ENCODE data around the gene LRRD1. TPM values are rescaled to one million over a fixed set of nuclear protein-coding genes. Genes with fewer than 3 reads are reported as not detected.

LRRD1 gene
- total and polyA plus RNA-seq, 2 of the 4 experiments (the other 2 are of a cell fraction): under 0.01 to 0.02 TPM

DNA sequence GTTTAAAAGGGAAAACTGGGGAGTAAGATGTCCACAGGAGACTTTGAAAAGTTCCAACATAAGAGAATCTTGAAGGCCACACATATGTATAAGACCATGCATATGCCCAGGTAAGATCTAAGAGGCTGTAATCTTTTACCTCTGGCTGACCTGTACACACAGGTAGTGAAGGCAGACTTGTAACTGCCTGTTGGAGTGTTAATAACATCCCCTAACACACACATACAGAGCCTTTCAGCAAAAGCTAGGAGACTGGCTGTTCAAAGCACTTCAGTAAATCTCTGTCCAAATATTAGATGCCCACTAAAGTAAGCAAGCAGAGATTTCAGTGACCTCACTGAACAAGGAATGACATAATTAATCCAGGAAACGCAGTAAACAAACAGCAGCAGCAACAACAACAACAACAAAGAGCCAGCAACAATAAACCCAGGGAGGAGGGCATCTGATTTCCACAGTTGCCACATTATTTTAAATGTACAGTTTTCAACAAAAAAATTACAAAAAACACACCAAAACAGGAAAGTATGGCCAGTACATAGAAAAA lies 59.7 kb downstream of the LRRD1 start:
- ChIA-PET CTCF (no interaction called here), POLR2A (ENCODE audit: unreplicated experiment) (no interaction called here)
- H3K4me2 ChIP-seq (ENCODE audit: low read depth, low read length): no peak overlapping the region
- H3K27ac ChIP-seq (ENCODE audit: insufficient read depth, low read length): no peak overlapping the region
- no TSS peak for BruUV-seq (replicated peaks)
- DNase-seq (no peak), ATAC-seq (ENCODE audit: low read depth) (no peak)
- peaks cover 9 to 23% of the 10 kb centered on the region in 2 experiments for H3K79me1 ChIP-seq (ENCODE audit: low read depth in 1 of 2, low read length in 2 of 2)
- no CpG with 5 or more reads among the region's 1 CpG for WGBS, 2 experiments (ENCODE audit: extremely low coverage in 2 of 2, insufficient read length in 1 of 2)
- no peak overlapping the region for H4K8ac ChIP-seq (ENCODE audit: low read depth in 2 of 2, low read length in 2 of 2)
- no peak overlapping the region for H2AK5ac ChIP-seq (ENCODE audit: low read depth, low read length)
- H3K14ac ChIP-seq (replicated peaks; ENCODE audit: low read depth, low read length): no peak overlapping the region
- H3K56ac ChIP-seq (ENCODE audit: extremely low read depth, insufficient read depth, low read length): no peak overlapping the region
- no peak overlapping the region for H4K5ac ChIP-seq (ENCODE audit: low read depth, low read length)
- H4K91ac ChIP-seq (ENCODE audit: insufficient read depth, low read depth, low read length): no peak overlapping the region
- no peak overlapping the region for H2AFZ ChIP-seq (replicated peaks; ENCODE audit: low read length, poor library complexity)
- no peak for TF ChIP-seq POLR2A (IDR thresholded peaks at IDR 0.05; ENCODE audit: low read depth, low read length)
- TF ChIP-seq, protein P1, sequence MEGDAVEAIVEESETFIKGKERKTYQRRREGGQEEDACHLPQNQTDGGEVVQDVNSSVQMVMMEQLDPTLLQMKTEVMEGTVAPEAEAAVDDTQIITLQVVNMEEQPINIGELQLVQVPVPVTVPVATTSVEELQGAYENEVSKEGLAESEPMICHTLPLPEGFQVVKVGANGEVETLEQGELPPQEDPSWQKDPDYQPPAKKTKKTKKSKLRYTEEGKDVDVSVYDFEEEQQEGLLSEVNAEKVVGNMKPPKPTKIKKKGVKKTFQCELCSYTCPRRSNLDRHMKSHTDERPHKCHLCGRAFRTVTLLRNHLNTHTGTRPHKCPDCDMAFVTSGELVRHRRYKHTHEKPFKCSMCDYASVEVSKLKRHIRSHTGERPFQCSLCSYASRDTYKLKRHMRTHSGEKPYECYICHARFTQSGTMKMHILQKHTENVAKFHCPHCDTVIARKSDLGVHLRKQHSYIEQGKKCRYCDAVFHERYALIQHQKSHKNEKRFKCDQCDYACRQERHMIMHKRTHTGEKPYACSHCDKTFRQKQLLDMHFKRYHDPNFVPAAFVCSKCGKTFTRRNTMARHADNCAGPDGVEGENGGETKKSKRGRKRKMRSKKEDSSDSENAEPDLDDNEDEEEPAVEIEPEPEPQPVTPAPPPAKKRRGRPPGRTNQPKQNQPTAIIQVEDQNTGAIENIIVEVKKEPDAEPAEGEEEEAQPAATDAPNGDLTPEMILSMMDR (conservative IDR thresholded peaks at IDR 0.05; ENCODE audit: low read depth, low read length): no peak
- TF ChIP-seq NFE2L2 (IDR thresholded peaks at IDR 0.05; ENCODE audit: low read depth, low read length): no peak
- TF ChIP-seq MAFK (IDR thresholded peaks at IDR 0.05; ENCODE audit: low read depth, low read length): no peak
- TF ChIP-seq USF2 (IDR thresholded peaks at IDR 0.05; ENCODE audit: low read depth, low read length): no peak
- TF ChIP-seq, protein P2, sequence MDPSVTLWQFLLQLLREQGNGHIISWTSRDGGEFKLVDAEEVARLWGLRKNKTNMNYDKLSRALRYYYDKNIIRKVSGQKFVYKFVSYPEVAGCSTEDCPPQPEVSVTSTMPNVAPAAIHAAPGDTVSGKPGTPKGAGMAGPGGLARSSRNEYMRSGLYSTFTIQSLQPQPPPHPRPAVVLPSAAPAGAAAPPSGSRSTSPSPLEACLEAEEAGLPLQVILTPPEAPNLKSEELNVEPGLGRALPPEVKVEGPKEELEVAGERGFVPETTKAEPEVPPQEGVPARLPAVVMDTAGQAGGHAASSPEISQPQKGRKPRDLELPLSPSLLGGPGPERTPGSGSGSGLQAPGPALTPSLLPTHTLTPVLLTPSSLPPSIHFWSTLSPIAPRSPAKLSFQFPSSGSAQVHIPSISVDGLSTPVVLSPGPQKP (IDR thresholded peaks at IDR 0.05; ENCODE audit: borderline replicate concordance, low read depth, low read length): no peak
- TF ChIP-seq RFX5 (IDR thresholded peaks at IDR 0.05; ENCODE audit: low read depth, low read length): no peak
- no peak for TF ChIP-seq FOS (IDR thresholded peaks at IDR 0.05; ENCODE audit: low read depth, low read length)
- no peak for TF ChIP-seq CHD1 (IDR thresholded peaks at IDR 0.05; ENCODE audit: low read depth, low read length)
- no peak for TF ChIP-seq CEBPB (IDR thresholded peaks at IDR 0.05; ENCODE audit: low read depth, low read length)
- no peak for TF ChIP-seq RAD21 (IDR thresholded peaks at IDR 0.05; ENCODE audit: low read length)
- TF ChIP-seq RCOR1 (IDR thresholded peaks at IDR 0.05; ENCODE audit: insufficient replicate concordance, low read length): no peak
- TF ChIP-seq BHLHE40 (IDR thresholded peaks at IDR 0.05; ENCODE audit: low read depth, low read length): no peak
- no peak for TF ChIP-seq MAZ (IDR thresholded peaks at IDR 0.05; ENCODE audit: borderline replicate concordance, low read depth, low read length)
- TF ChIP-seq SMC3 (IDR thresholded peaks at IDR 0.05; ENCODE audit: low read depth, low read length): no peak
- TF ChIP-seq MXI1 (IDR thresholded peaks at IDR 0.05; ENCODE audit: borderline replicate concordance, low read depth, low read length): no peak
- no peak overlapping the region for H2BK15ac ChIP-seq (ENCODE audit: low read depth, low read length)
- no peak overlapping the region for H2BK5ac ChIP-seq (ENCODE audit: low read depth, low read length, poor library complexity, severe bottlenecking)
- no peak overlapping the region; the same call in 1 of the 2 replicates for H3K23ac ChIP-seq (ENCODE audit: low read depth, low read length)
- dilution Hi-C loops (cut with HindIII; ENCODE audit: low sequenced_read_pairs, unreplicated experiment): no loop called here
- H3K9me1 ChIP-seq (ENCODE audit: insufficient read depth, low read length): no peaks in the 10 kb centered on the region; the same call in 1 of the 2 replicates
- H3K9ac ChIP-seq (ENCODE audit: low read depth, low read length): no peak overlapping the region
- no peaks in the 10 kb centered on the region for H3K9me3 ChIP-seq (ENCODE audit: control insufficient read depth, insufficient read depth, low read length)
- no peak overlapping the region for H2BK120ac ChIP-seq (ENCODE audit: low read depth, low read length)
- intact Hi-C loops (cut with micrococcal nuclease): no loop called here
- H3K27me3 ChIP-seq (ENCODE audit: control insufficient read depth, insufficient read depth, low read length): no peaks in the 10 kb centered on the region
- no peak overlapping the region for H2AK9ac ChIP-seq (replicated peaks; ENCODE audit: low read depth, low read length, poor library complexity)
- H2BK20ac ChIP-seq (ENCODE audit: low read depth, low read length): no peak overlapping the region
- H3K4me3 ChIP-seq (ENCODE audit: insufficient read depth, low read depth, low read length): no peak overlapping the region
- peaks cover 20% of the 10 kb centered on the region for H3K36me3 ChIP-seq (ENCODE audit: control insufficient read depth, insufficient read depth, low read length)
- 0 out of 2 replicates have a peak, but pooled peaks cover 9% of the 10 kb centered on the region for H4K20me1 ChIP-seq (ENCODE audit: insufficient read depth, low read length)
- H3K4ac ChIP-seq (ENCODE audit: low read depth, low read length): no peak overlapping the region
- H3K4me1 ChIP-seq (ENCODE audit: control insufficient read depth, insufficient read depth, low read length): no peaks in the 10 kb centered on the region
- in situ Hi-C loops (cut with MboI; ENCODE audit: low sequenced_read_pairs): no loop called here
- no peak overlapping the region for H3K18ac ChIP-seq (ENCODE audit: low read depth, low read length)
